NK-92 treated with Interleukin-12 subunit alpha and Interleukin-12 subunit beta, amount 100 ng/mL, for 24 hours (cell line): ENCODE measurements around the gene ANO1.

Source experiments
- DNase-seq: peaks from one replicate; lab custom pipeline; 2025; lab: John Stamatoyannopoulos, UW

The ANO1 gene

GRCh38 chr11:70097783-70098563 is 19.9 kb downstream of the ANO1 start:
- no peak for DNase-seq

DNA sequence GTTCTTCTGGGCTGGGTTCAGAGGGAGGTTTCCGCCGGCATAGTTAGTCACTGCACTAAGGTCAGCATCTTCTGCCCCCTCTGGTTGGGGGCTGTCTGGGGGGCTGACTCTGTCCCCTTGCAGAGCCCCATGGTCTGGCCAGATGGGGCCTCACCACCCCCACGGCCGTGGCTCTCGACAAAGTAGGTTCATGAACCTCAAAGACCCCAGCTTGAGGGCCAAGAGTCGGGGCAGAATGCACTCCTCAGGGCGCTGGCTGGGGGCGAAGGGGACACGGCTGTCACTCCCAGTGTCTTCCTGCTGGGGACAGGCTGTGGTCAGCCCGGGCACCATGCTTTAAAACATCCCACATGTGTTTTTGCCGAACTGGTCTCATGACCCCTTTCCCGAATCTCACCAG is 20.8 kb downstream of the ANO1 start:
- DNase-seq, result no peak

GRCh38 chr11:70099578-70100279 is 21.6 kb downstream of the ANO1 start:
- no peak for DNase-seq

- DNase-seq, result no peak
These were observed 22.1 kb downstream of the ANO1 start for GRCh38 chr11:70100280-70100603.

DNA sequence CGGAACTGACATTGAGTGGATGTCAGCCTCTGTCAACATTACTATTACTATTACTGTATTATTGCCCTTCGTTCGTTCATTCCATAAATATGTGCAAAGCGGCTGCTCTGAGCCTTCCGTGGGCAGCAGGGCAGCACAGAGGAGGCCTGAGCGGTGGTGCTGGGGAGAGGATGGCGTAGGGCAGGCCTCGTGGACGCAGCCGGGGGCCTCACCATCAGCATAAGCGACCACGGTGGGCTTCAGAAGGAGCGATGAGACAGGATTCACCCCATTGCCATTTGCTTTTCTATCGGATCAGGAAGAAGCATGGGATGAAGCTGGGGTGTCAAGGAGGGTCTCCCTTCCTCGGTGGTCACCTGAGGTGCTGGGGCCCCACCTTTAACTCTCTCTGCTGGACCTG is 22.7 kb downstream of the ANO1 start:
- no peak for DNase-seq

DNA sequence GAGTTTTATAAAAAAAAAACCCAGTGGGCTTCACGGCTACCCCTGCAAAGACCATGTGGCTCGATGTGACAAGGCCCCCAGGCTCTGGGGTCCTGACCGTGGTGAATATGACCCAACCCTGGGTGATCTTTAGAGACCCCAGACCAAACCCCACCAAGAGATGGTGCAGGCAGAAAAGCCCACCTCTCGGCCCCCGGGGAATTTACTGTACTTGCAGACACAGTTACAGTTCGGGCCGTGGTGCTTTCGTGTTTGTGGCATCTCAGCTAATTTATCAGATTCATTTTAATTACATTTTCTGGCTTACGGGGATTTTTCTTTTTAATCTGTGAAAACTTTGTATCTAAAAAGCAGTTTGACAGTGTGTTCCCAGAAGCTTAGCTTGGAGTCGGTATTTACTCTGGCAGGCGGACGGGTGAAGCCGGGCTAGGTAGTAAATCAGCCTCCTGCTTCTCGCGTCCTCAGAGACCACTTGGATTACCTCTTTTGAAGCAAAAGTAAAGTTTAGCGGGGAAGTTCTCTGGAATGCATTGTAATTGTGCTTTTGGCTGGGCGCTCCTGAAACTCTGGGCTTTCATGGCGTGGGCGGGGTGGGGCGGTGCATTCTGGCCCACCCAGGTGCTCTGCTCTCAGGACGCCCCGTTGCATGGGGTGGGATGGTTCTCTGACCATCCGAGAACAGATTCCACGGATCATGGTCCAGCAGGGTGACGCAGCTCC is 25.3 kb downstream of the ANO1 start:
- no peak for DNase-seq

DNA sequence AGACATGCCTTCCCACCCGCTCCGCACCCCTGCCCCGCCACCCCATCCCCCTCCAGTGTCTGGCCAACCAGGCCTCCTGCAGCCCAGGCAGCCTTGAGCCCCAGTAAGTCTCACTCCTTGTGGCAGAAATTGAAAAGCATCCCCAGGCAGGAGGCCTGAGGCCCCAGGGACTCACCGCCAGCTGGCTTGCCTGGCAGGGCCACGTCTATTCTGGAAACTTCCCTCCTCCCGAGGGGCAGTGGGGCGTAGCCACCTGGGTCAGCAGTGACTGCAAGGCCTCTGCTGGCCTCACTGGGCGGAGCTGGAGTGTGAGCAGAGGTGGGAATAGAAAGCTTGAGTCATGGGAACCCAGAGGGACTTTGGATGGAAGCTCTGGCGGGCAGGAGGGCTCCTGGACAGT is 26.3 kb downstream of the ANO1 start:
- DNase-seq, result no peak

DNA sequence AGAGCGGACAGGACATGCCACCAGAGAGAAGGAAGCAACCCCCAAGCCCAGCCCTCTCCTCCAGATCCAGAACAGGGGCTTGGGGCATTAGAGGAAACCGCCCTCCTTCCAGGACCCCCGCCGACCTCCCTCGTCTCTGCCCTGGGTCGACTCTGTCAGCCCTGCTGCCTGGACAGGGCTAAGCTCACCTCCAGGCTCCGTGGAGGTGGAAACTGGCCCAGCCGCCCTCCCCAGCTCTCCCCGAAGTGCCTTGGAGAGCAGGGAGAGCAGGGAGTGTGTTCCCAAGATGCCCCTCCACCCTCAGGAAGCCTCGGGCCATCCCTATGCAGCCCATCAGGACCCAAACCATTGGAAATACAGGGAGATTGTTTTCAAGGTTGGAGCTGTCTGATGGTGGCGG is 26.8 kb downstream of the ANO1 start:
- DNase-seq, result no peak

- no peak for DNase-seq
These were observed 27.2 kb downstream of the ANO1 start for GRCh38 chr11:70105369-70105754.

DNA sequence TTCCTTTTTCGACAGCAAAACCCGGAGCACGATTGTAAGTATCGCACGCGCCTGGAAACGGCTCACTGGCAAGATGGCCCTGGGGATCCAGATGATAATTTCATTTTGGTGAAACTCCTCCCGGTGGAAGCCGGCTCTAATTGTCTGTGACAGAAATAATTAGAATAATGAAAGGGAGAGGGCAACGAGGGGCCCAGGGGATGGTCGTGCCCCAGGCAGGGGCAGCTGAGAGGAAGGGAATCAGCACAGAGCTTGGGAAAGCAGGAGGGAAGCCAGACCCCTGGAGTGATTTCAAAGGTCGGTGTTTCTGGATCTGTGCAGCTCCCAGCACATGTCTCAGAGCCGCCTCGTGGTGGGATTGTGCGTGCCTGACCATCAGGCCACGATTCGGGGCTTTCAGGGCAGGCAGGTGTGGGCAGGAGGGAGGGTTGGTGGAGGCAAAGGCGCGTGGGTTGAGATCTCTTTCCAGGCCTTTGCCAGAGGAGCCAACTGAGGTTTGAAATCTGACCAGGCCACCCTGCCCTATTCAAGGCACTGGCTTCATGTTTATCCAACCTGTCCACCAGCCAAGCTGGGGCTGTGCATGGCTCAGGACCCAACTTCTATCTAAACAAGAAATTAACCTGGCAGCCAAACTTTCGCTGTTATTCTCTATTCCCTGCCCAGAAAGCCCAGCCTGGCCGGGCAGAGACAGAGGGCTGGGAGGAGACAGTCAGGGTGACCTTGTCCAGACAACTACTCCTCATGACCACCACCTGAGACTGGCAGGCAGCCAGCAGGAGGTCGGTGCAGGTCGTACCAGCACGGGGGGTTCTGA is 27.8 kb downstream of the ANO1 start:
- no peak for DNase-seq

GRCh38 chr11:70106757-70107156 is 28.6 kb downstream of the ANO1 start:
- no peak for DNase-seq

- no peak for DNase-seq
These were observed 29.1 kb downstream of the ANO1 start for GRCh38 chr11:70107191-70107590.

DNA sequence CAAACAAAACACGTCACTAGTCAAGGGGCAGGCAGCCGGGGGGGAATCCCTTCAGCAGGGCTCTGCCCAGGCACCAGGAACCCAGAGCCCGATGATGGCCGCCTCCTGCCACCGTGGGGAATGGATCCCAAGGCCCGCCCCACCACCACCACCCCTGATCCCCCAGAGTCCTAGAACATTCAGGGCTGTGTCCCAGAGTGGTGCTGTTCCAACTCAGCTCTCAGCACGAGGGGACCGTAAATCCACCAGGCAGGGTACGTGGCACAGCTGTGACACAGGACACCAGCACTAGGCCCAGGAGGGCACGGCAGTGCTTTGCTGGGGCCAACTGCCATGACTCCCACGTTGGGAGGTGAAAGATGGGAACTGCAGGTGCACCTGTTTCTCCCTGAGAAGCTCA is 29.6 kb downstream of the ANO1 start:
- no peak for DNase-seq

GRCh38 chr11:70108250-70108649 is 30.1 kb downstream of the ANO1 start:
- DNase-seq, result no peak

DNA sequence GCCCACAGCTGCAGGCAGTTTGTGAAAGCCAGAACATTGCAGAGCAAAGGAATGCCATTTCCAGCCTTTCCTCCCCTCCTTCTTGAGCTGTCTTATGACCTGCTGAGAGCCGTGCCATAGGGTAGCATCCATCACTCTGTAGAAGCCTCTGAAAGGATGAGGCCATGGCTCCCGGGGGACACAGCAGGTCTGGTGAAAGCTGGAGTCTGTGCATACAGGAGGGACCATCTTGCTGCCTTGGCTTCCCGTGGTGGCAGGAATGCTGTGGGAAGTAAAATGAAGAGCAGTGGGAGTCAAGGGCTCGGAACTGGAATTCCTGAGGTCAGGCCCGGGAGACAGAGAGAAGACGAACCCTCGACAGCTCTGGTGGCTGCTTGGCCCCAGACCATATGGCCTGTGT is 30.9 kb downstream of the ANO1 start:
- DNase-seq, result no peak

GRCh38 chr11:70109903-70110302 is 31.8 kb downstream of the ANO1 start:
- no peak for DNase-seq

GRCh38 chr11:70110538-70111055 is 32.5 kb downstream of the ANO1 start:
- no peak for DNase-seq

GRCh38 chr11:70111269-70112016 is 33.3 kb downstream of the ANO1 start:
- DNase-seq, result no peak

DNA sequence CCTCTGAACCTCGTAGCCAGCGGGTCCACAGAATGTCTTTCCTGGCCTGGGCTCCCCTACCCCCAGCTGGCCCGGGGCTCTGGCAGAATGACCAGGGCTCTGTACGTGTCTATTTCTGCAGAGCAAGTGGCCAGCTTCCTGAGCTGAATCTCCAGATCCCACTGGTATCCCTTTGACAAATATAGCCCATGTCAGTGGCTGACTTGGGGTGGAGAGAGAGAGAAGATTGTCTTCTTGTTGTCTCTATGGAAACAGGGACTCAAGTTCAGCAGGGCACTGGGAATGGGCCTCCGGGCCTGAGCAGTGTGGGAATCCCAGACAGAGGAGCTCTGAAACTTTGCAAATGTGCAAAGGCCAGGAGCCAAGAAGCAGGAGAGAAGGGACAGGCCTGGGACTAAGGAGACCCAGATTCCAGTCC is 33.9 kb downstream of the ANO1 start:
- no peak for DNase-seq

- DNase-seq, result no peak
These were observed 35.7 kb downstream of the ANO1 start for GRCh38 chr11:70113801-70114200.

DNA sequence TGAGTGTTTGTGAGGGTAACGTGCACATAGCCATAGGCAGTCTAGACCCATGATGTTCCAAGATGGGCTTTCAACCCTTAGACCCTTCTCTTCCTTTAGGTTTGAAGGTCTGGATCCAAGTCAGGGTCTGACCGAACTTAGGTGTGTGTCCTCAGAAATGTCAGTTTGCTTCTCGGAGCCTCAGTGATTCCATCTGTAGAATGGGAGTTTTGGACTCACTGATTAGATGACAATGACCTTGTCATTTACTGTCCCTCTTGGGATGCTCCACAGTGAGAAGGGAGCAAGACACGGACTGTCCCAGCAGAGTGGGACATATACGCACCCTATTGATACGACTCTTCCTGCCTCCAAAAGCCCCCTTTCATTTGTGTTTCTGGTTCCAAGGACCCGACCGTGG is 37.7 kb downstream of the ANO1 start:
- DNase-seq, result no peak
